CD14-positive monocyte (primary cell): Measurements from ENCODE around the gene GMEB2. TPM values are rescaled to one million over a fixed set of nuclear protein-coding genes. Genes with fewer than 3 reads are reported as not detected.

ENCODE experiments used
- DNase-seq, 3 donors: peaks; one replicate each; pipeline ENCODE4 v3.0.0-alpha.2; 2011 to 2022
- H2AFZ ChIP-seq: 2 replicates; pipeline ENCODE4 v1.6.0; 2012; ENCODE audit warnings: mild to moderate bottlenecking, low read depth, low read length, inconsistent platforms; ENCODE audit not compliant: insufficient read depth, poor library complexity, severe bottlenecking
- H3K27ac ChIP-seq, 2 donors: 1 replicate in 1 of 2; 2 replicates in 1 of 2; pipeline ENCODE4 v1.5.1; 2012 to 2013; ENCODE audit warnings: low read length in 2 of 2, control low read depth in 1 of 2, inconsistent platforms in 1 of 2, low read depth in 1 of 2, mild to moderate bottlenecking in 1 of 2
- H3K27me3 ChIP-seq, 2 donors: one replicate each; pipeline versions ENCODE4 v1.6.0 to v1.6.1; 2011 to 2013; ENCODE audit warnings: low read length in 2 of 2; ENCODE audit not compliant: control insufficient read depth in 2 of 2, insufficient read depth in 2 of 2
- H3K36me3 ChIP-seq, 2 donors: replicated peaks in 1 of 2; 1 replicate in 1 of 2; 2 replicates in 1 of 2; pipeline versions ENCODE4 v1.5.1 to v1.6.1; 2012 to 2013; ENCODE audit warnings: low read length in 2 of 2, control low read depth in 1 of 2, inconsistent platforms in 1 of 2, mild to moderate bottlenecking in 1 of 2; ENCODE audit not compliant: insufficient read depth in 2 of 2, control insufficient read depth in 1 of 2
- H3K4me1 ChIP-seq, 2 donors: 1 replicate in 1 of 2; 2 replicates in 1 of 2; pipeline versions ENCODE4 v1.5.1 to v1.6.1; 2012 to 2013; ENCODE audit warnings: low read length in 2 of 2, control low read depth in 1 of 2, inconsistent platforms in 1 of 2, mild to moderate bottlenecking in 1 of 2, moderate library complexity in 1 of 2; ENCODE audit not compliant: insufficient read depth in 2 of 2, control insufficient read depth in 1 of 2
- H3K4me2 ChIP-seq: replicated peaks from 2 replicates; pipeline ENCODE3; 2012; ENCODE audit warnings: low read length, moderate library complexity, mild to moderate bottlenecking; ENCODE audit not compliant: poor library complexity, severe bottlenecking; ENCODE audit errors: extremely low read depth
- H3K4me3 ChIP-seq, 3 experiments: fragments of 200-600 bp in 1 of 3; sonication (generic) in 1 of 3; replicated peaks in 1 of 3; 1 replicate in 2 of 3; 2 replicates in 1 of 3; pipeline ENCODE4 v1.5.1; 2011 to 2013; ENCODE audit warnings: low read length in 3 of 3, mild to moderate bottlenecking in 3 of 3, control low read depth in 2 of 3, low read depth in 2 of 3, inconsistent platforms in 1 of 3, moderate library complexity in 1 of 3
- H3K79me2 ChIP-seq: 2 replicates; pipeline ENCODE4 v1.6.0; 2012; ENCODE audit warnings: mild to moderate bottlenecking, control low read depth, inconsistent platforms, low read length, moderate library complexity; ENCODE audit not compliant: insufficient read depth
- H3K9ac ChIP-seq: 2 replicates; pipeline ENCODE4 v1.6.0; 2017; ENCODE audit warnings: low read length, mild to moderate bottlenecking; ENCODE audit not compliant: insufficient read depth, poor library complexity, severe bottlenecking
- H3K9me3 ChIP-seq, 2 donors: replicated peaks in 1 of 2; 1 replicate in 1 of 2; 2 replicates in 1 of 2; pipeline versions ENCODE4 v1.5.1 to v1.6.1; 2012 to 2013; ENCODE audit warnings: low read length in 2 of 2, control low read depth in 1 of 2; ENCODE audit not compliant: control insufficient read depth in 1 of 2, insufficient read depth in 1 of 2
- H4K20me1 ChIP-seq: 2 replicates; pipeline ENCODE4 v1.6.0; 2012; ENCODE audit warnings: mild to moderate bottlenecking, low read length, control low read depth, moderate library complexity; ENCODE audit not compliant: insufficient read depth
- H3K27ac Mint-ChIP-seq, 7 donors: one replicate each; pipeline ENCODE4 v1.8.0; 2020; ENCODE audit warnings: mild to moderate bottlenecking in 7 of 7, mixed read lengths in 7 of 7, moderate library complexity in 6 of 7, inconsistent platforms in 2 of 7
- H3K27me3 Mint-ChIP-seq, 3 donors: one replicate each; pipeline ENCODE4 v1.8.0; 2021 to 2022; ENCODE audit warnings: low read depth in 3 of 3, mild to moderate bottlenecking in 3 of 3, mixed read lengths in 3 of 3, moderate library complexity in 3 of 3, inconsistent platforms in 1 of 3
- H3K36me3 Mint-ChIP-seq, 2 donors: one replicate each; pipeline ENCODE4 v1.8.0; 2020; ENCODE audit warnings: mixed read lengths in 2 of 2, inconsistent platforms in 1 of 2, mild to moderate bottlenecking in 1 of 2
- H3K4me1 Mint-ChIP-seq: one replicate; pipeline ENCODE4 v1.8.0; 2020; ENCODE audit warnings: mild to moderate bottlenecking, mixed read lengths
- H3K4me3 Mint-ChIP-seq, 2 donors: one replicate each; pipeline ENCODE4 v1.8.0; 2020; ENCODE audit warnings: mild to moderate bottlenecking in 2 of 2, mixed read lengths in 2 of 2, moderate library complexity in 1 of 2
- H3K9me3 Mint-ChIP-seq, 7 donors: one replicate each; pipeline ENCODE4 v1.8.0; 2020 to 2022; ENCODE audit warnings: mixed read lengths in 7 of 7, mild to moderate bottlenecking in 6 of 7, moderate library complexity in 6 of 7, inconsistent platforms in 2 of 7
- CTCF ChIP-seq: fragments of 200-600 bp; IDR thresholded peaks from one replicate; pipeline ENCODE4 v1.8.0; 2022; ENCODE audit warnings: antibody characterized with exemption, mild to moderate bottlenecking
- WGBS: methylation state at CpG from one replicate; pipeline ENCODE4 v1.1.5; 2013; ENCODE audit warnings: missing lambda C conversion rate; ENCODE audit not compliant: insufficient coverage; 5-methylcytosine and 5-hydroxymethylcytosine counted together
- intact Hi-C, 2 donors: fragments of 100-400 bp; cut with micrococcal nuclease; formaldehyde crosslinking; loops; one replicate each; pipeline versions ENCODE4 v1.15.0 to v1.15.1; 2023
- polyA plus RNA-seq, 3 donors: library from polyadenylated mRNA; depleted of rRNA in 1 of 3; unstranded in 2 of 3; stranded (reverse) in 1 of 3; fragments of 300-500 nt in 2 of 3; fragments of >200 nt in 1 of 3; fragmentation: Illumina TruSeq in 2 of 3; gene quantifications; 1 replicate in 2 of 3; 2 replicates in 1 of 3; pipeline ENCODE4 v1.2.3, GENCODE V29; 2012 to 2021

GMEB2 gene
- polyA plus RNA-seq, 3 donors = 2.7 to 11.7 (median 3.8) TPM

- Mint-ChIP-seq H3K4me3 (peak overlapping the region in 1 of 2 donors; percentile 65), H3K9me3 (peaks cover 2 to 9% (median 6%) of the 10 kb centered on the region in 7 donors), H3K36me3 (no peaks in the 10 kb centered on the region), H3K4me1 (peaks cover 9% of the 10 kb centered on the region), H3K27ac (no peak overlapping the region), H3K27me3 (peaks cover 42 to 89% (median 58%) of the 10 kb centered on the region in 3 donors)
- Histone ChIP-seq H4K20me1 (peaks cover 4% of the 10 kb centered on the region), H3K4me2 (no peak overlapping the region), H3K36me3 (no peaks in the 10 kb centered on the region), H3K79me2 (no peaks in the 10 kb centered on the region), H3K4me1 (peaks cover 15 to 19% of the 10 kb centered on the region in 2 donors), H3K27me3 (peaks cover 0 to 58% of the 10 kb centered on the region in 2 donors), H3K27ac (no peak overlapping the region), H3K9me3 (peaks cover 0 to 7% of the 10 kb centered on the region in 2 donors), H3K9ac (no peak overlapping the region), H3K4me3 (no peak overlapping the region), H2AFZ (no peak overlapping the region)
- 40% methylated on average over 1 of the region's 25 CpGs for WGBS
- no peak for DNase-seq
- intact Hi-C loops = no loop called here
- TF ChIP-seq CTCF = no peak
Measured at GRCh38 chr20:63549019-63549418, 77.9 kb downstream of the GMEB2 start.

GRCh38 chr20:63548542-63548941, 78.4 kb downstream of the GMEB2 start:
- H3K79me2 ChIP-seq = no peaks in the 10 kb centered on the region
- H3K9ac ChIP-seq = no peak overlapping the region
- no peaks in the 10 kb centered on the region for H3K36me3 ChIP-seq
- no peak overlapping the region for H3K4me2 ChIP-seq
- peaks cover 0 to 55% of the 10 kb centered on the region in 2 donors for H3K27me3 ChIP-seq
- Mint-ChIP-seq H3K36me3 (no peaks in the 10 kb centered on the region), H3K4me1 (peaks cover 9% of the 10 kb centered on the region), H3K9me3 (peaks cover 2 to 9% (median 6%) of the 10 kb centered on the region in 7 donors), H3K27me3 (peaks cover 42 to 88% (median 58%) of the 10 kb centered on the region in 3 donors), H3K27ac (no peak overlapping the region), H3K4me3 (peak overlapping the region in 1 of 2 donors; percentile 65)
- peaks cover 0 to 7% of the 10 kb centered on the region in 2 donors for H3K9me3 ChIP-seq
- intact Hi-C loops = no loop called here
- peaks cover 11 to 14% of the 10 kb centered on the region in 2 donors for H3K4me1 ChIP-seq
- peaks cover 4% of the 10 kb centered on the region for H4K20me1 ChIP-seq
- TF ChIP-seq CTCF = no peak
- no peak overlapping the region for H3K27ac ChIP-seq
- no peak overlapping the region for H3K4me3 ChIP-seq
- DNase-seq = no peak
- no peak overlapping the region for H2AFZ ChIP-seq
- WGBS = 69% methylated on average over 6 of the region's 11 CpGs
